Activated CD8-positive, alpha-beta memory T cell treated with anti-CD3 and anti-CD28 coated beads for 48 hours (primary cell): ENCODE measurements around the gene ARFGEF2.
"Not testable (repeated sequence)": the region's sequence is repeated elsewhere in the genome, so short reads cannot be mapped to it uniquely, and the experiment has no call there.

Source experiments
- DNase-seq, 3 experiments: peaks; one replicate each; pipeline ENCODE4 v3.0.0-alpha.2; 2020; ENCODE audit warnings: low read depth in 2 of 3, low spot score in 2 of 3

Gene ARFGEF2

DNA sequence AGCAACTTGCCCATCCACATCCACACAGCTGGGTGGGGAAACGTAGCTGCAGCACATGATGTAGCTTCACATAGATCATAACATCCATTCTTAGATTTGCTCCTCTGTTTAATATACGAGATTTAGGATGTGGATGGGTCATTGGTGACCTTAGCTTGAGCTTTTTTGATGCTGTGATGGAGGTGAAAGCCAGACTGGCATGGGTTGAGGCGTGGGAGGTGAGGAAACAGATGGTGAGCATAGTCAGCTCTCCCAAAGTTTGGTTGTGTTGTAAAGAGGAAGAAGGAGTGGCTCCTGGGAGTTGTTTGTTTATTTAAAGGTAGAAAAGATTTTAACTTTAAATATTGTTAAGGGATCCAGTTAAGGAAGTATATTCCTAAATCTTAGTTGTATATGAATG lies 5.3 kb downstream of the ARFGEF2 start:
- DNase-seq: no peak

DNA sequence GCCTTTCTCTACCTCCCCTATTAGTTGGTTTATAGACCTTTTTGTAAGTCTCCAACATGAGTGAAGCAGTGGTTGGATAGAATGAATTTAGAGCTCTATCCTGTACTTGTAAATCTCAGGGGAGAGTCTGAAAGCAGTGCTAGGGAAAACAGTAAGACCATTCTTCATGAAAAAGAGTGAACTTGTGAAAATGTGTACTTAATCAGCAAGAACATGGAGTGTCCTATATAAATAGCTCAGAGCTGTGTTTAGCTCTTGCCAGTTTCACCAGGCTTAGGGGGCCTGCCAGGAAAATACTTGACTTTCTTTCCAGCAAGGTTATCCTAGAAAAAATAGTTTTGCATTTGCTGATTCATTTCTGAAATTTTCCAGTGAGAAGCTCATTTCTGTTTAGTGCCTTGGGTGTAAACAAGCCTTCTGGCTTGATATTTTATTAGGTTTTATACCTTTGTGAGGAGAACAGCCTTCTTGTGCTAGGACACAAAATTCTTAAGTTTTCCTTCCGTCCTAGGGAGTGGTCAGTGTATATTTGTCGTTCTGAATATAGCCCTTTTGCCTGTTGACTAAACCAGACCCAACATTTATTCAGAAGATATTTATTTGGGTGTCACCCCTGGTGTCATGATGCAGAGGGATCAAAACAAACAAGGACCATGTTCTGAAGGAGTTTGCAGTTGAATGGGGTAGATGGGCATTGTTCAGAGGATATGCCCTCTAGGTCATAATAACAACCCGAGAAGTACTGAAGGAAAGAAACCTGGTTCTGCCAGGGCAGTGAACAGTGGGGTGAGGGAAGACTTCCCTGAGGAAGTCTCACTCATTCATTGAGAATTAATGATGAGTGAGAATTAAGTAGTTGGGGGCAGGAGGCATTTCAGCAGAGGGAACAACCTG lies 7.6 kb downstream of the ARFGEF2 start:
- no peak for DNase-seq

DNA sequence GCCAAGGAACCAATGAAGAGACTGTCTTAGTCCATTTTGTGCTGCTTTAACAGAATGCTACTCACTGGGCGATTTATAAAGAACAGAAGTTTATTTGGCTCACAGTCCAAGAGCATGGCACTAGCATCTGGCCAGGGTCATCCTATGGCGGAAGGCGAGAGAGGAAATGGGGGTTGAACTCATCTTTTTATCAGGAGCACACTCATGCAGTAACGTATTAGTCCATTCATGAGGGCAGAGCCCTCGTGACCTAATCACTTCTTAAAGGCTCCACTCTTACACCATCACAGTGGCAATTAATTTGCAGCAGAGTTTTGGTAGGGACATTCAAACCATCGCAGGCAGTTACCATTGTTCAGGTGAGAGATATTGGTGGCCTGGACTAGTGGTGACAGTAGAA lies 8.5 kb downstream of the ARFGEF2 start:
- no peak for DNase-seq

DNA sequence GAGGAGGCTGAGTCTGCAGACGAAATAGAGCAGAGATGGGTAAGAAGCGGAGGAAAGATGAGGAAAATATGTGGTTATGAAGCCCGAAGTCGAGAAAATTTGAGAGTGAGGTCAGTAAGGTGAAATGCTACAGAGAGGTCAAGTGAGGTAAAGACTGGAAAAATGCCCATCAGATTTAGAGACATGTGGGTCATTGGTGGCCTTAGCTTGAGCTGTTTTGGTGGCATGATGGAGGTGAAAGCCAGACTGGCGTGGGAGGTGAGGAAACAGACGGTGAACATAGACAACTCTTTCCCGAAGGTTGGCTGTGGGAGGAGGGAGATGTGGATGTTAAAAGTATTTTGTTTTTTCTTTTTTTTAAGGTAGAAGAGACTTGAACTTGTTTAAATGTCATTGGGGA lies 9.4 kb downstream of the ARFGEF2 start:
- no peak for DNase-seq

DNA sequence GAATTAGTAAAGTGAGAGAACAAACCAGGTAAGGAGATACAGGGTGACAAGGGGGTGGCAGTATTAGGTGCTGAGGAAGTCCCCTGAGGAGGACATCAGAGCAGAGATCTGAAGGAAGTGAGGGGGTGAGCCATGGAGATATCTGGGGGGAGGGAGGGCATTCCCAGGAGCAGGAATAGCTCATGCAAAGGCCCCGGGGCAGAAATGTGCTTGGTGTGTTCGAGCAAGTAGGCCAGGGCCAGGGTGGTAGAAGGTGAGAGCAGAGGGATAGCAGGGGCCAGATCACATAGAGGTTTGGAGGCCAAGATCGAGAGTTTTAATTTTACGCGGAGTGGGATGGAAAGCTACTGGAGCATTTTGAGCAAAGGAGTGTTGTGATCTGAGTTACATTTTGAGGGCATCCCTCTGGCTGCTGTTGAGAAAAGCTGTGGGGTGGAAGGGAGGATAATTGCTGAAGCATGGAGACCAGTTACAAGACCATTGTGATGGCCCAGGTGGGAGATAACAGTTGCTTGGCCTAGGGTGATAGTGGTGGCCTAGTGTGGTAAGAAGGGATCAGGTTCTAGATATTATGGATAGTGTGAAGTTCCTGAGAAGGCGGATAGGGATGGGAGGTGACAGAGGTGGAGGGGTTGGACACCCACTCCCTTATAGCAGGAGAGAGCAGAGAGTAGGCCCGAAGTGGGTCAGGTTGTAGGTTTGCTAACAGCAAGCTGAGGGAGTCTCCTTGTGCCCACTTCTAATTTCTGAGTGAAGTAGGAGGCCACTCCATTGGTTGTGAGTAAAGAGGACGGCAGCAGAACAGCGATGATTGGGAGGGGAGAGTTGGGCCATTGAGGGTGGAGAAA lies 10.2 kb downstream of the ARFGEF2 start:
- no peak for DNase-seq

DNA sequence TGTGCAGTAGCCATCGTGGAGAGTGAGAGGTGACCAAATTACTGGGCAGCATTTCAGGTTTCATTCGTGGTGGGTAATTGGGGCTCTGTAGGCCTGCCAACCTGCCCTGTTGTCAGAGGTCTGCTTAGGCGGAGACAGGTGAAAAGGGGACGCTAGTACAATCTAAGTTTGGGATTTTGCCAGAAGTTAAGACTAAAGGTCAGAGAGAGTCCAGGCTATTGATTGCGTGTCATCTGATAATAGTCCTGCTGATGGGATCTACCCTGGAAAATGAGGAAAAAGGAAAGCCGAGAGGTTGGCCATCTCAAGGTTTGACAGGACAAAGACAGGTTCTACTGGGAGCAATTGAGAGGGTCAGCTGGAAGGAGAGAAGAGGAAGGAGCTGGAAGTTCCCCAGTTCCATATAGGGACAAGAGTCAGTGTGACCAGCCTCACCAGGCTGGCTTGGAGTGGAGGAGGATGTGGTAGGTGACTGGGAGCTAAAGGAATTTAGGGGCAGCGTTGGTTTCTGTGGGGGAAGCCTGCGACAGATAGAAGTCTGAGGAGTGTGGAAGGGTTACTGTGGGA lies 10.9 kb downstream of the ARFGEF2 start:
- no peak for DNase-seq

DNA sequence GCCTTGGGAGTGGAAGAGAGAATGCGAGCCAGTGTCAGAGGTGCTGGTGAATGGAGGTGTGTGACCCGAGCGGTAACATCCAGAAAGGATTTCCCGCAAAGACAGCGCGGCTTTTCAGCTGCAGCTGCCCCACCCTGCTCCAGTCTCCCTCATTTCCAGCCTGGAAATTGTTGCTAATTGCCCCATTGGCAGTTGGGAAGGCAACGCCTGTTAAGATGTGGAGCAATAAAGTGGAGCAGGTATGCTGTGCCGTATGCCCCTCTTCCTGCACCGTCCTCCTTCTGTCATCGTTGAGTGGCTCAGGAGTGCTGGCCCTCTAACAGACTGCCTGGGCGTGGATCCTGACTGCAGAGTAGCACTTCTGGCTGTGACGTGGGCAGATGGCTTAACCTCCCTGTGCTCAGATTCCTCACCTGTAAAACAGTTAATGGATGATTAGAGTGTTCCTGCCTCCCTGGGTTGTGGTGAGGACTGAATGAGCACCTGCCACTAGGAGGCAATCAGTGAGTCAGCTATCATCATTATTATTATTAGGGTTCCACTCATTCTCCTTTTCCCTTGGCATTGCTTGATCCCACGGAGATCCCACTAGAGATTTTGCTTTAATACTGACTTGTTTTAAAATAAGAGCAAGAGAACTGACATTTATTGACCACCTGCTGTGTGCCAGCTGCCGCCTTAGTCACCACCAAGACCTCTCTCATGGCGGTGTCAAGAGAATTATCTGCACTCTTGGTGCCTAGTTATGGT lies 11.7 kb downstream of the ARFGEF2 start:
- DNase-seq: no peak

DNA sequence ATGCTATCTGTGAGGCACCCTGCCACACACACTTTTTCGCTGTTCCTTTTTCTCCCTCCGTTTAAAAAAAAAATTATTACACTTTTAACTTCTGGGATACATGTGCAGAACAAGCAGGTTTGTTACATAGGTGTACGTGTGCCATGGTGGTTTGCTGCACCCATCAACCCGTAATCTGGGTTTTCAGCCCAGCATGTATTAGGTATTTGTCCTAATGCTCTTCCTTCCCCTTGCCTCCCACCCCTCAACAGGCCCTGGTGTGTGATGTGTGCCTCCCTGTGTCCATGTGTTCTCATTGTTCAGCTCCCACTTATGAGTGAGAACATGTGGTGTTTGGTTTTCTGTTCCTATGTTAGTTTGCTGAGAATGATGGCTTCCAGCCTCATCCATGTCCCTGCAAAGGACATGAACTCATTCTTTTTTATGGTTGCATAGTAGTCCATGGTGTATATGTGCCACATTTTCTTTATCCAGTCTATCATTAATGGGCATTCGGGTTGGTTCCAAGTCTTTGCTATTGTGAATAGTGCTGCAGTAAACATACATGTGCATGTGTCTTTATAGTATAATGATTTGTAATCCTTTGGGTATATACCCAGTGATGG lies 12.9 kb downstream of the ARFGEF2 start:
- not testable (repeated sequence) for DNase-seq

DNA sequence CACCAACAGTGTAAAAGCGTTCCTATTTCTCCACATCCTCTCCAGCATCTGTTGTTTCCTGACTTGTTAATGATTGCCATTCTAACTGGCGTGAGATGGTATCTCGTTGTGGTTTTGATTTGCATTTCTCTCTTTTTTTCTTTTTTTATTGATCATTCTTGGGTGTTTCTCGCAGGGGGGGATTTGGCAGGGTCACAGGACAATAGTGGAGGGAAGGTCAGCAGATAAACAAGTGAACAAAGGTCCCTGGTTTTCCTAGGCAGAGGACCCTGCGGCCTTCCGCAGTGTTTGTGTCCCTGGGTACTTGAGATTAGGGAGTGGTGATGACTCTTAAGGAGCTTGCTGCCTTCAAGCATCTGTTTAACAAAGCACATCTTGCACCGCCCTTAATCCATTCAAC lies 13.5 kb downstream of the ARFGEF2 start:
- DNase-seq: not testable (repeated sequence)

DNA sequence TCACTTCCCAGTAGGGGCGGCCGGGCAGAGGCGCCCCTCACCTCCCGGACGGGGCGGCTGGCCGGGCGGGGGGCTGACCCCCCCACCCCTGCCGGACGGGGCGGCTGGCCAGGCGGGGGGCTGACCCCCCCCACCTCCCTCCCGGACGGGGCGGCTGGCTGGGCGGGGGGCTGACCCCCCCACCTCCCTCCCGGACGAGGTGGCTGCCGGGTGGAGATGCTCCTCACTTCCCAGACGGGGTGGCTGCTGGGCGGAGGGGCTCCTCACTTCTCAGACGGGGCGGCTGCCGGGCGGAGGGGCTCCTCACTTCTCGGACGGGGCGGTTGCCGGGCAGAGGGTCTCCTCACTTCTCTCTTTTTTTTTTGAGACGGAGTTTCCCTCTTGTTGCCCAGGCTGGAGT lies 14.7 kb downstream of the ARFGEF2 start:
- not testable (repeated sequence) for DNase-seq

DNA sequence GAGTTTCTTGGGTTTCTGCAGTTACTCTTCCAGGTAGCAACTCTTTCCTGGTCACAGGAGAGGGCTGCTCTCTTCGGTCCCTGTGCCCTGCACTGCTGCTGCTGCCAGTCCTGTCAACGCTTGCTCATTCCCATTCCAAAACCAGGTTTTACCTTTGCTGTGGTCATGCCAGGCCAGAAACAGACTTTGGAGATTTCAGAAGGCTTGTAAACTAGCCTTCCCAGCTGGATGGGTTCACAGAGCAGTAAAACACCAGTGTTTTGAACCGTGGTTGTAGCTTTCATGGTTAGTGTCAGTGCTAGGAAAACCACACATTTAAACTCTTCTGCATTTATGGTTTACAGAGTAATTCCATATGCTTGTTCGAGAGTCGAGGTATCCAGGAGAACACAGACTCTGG lies 16.2 kb downstream of the ARFGEF2 start:
- DNase-seq: no peak

DNA sequence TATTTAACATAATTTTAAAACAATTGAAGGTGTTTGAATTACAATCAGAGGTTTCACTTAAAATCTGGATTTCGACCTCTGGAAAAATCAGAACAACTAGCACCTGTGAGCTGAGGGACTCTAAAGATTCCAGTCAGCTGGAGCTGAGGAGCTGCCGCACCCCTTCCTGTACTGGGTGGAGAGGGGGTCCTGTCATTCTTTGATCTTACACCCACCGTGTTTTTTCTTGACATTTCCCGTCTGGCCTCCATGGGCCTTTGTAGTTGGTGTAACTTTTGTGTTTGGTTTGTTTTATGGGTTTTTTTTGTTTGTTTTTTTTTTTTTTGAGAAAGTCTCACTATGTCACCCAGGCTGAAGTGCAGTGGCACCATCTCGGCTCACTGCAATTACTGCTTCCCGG lies 17.2 kb downstream of the ARFGEF2 start:
- no peak for DNase-seq

DNA sequence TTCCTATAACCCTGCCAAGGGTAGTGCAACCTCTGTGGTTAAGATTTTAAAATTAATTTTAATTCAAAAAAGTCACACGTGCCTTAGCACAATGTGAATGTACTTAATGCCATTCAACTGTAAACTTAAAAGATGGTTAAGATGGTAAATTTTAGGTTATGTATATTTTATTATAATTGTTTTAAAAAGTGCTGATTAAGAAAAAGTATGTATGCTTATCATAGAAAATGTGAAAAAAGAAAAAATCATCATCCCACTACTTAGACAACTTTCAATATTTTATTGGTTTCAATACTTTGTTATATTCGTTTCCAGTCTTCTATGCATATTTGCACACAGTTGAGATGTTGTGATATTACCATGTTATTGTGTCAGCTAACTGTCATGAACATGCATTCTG lies 18.7 kb downstream of the ARFGEF2 start:
- no peak for DNase-seq

DNA sequence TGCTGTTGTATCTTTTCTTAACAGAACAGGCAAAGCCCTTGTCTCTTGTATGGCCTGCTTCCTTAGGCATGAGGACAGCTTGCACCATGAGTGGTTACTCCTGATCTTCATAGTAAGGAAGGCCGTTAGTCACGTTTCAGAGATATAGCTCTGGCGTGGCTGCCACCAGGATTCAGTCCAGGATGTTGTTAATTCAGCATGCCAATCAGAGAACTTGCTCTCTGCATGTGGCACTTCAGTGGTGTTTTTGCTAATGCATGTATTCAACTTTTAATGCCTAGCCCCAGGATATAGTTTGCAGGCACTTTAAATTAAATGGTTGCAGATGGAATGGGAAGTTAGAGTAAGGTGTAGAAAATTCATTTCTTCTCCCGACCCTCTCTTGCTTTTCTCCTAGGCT lies 20.0 kb downstream of the ARFGEF2 start:
- no peak for DNase-seq

DNA sequence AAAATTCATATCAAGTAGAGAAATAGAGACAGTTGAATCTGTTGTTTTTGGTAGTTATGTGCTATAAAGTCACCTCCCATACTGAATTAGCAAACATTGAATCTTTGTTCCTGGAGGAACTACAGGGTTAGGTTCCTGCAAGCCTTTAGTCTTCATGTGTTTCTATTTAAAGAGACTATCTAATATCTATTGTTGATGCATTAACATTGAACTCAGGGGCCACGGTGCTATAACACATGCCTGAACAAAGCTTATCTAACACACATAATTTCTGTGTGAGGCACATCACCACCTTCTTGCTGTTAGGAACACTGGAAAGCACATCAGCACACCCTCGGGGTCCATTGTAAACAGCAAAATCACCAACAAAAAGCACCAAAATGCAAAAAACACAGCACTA lies 21.2 kb downstream of the ARFGEF2 start:
- DNase-seq: no peak

DNA sequence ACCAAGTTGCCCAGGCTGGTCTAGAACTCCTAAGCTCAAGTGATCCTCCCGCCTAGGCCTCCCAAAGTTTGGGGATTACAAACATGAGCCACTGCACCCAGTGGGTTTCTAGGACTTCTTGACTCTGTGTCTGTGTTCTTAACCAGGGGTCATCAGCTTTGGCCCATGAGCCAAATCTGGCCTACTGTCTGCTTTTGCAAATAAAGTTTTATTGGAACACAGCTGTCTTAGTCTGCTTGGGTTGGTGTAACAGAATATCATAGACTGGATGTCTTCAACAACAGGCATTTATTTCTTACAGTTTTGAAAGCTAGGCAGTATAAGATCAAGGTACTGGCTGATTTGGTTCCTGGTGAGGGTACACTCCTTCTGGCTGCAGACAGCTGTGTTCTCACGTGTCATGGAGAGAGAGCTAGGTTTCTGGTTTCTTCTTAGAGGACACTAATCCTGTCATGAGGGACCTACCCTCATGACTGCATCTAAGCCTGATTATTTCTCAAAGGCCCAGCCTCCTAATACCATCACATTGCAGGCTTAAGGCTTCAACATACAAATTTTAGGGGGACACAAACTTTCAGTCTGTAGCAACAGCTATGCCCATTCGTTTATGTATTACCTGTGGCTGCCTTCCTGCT lies 23.3 kb downstream of the ARFGEF2 start:
- no peak for DNase-seq

DNA sequence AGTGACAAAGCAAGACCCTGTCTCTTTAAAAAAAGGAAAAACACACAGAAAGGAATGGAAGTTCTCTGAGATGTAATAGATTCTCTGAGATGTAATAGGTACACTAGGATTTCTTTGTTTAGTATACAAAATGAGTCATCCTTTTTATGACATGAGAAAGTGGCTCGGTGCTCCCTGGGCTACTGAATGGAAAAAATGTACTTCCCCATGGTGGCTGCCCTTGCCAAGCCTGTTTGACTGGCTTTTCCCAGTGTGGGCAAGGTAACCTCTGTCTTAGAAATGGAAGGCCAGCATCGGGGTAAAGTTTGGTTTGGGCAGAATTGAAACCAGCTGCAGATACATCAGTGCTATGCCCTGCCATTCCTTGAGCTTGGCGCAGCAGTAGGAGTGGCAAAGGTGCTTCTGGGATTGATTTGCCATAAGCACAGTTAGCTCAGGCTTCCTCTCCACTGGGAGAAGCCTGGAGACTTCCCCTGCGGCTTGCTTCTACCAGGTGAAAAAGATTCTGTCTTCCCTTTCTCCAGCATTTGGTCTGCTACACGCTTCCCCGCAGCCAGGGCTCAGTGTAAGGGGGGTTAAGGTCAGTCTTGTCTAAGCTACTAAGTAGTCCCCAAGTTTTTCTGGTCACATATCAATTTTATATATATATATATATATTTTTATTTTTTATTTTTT lies 24.5 kb downstream of the ARFGEF2 start:
- DNase-seq: no peak

DNA sequence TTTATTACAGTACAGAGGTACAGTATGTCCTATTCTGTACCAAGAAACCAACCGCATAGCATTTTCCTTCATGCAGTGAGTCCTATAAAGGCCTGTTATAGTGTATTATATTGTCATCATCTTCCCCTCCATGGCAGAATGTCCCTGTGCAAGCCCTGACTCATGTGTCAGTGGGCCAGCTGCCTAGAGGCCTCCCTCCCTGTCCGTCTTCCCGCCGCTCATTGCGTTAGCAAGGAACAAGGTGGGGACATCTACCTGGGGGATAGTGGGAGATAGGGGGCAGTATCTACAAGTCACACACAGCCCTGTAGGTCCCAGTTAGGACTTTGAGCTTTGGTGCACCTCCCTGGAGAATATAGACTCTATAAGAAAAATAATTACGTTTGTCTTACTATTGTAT lies 27.1 kb downstream of the ARFGEF2 start:
- DNase-seq: no peak

DNA sequence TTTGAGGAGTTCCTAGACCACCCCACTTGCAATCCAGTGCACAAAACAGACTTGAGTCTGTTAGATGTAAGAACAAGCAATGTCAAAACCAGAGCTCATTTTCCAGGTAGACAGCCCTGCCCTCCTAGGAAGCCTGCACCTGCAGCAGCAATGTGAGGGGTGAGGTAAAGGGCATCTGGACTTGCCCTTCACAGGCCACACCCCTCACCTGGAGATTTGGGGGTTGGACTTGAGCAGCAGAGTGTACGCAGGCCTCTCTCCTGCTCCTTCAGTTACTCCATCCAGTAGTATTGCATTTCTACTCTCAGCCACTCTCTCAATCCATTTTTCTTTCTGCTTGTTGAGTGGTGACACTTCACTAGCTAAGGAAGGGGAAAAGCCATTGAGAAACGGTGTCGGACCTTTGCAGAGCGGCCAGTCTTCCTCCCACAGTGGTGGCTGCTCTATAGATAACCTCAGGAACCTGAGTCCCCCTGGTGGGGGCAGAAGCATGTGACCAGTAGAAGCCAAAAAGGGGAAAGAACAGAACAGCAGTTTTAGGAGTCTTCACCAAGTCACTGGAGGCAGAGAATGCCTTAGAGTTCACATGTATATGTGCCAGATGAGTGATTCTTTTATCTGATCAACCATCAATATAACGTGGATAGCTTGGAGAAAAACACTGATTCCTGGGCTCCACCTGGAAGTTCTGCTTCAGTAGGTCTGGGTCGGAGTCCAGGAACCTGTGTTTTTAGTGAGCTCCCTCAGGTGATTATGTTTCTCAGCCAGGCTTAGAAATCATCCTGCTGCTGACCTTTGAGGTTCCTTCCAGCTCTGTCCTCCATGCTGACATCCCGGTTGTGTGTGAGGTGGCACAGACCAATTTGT lies 28.0 kb downstream of the ARFGEF2 start:
- no peak for DNase-seq
